GM19240 (cell line): ENCODE measurements around the gene RALGAPA2.

Experiments
- DNase-seq: peaks from one replicate; pipeline ENCODE4 v3.0.0; 2011; ENCODE audit warnings: low spot score; ENCODE audit not compliant: insufficient read length

The RALGAPA2 gene

DNA sequence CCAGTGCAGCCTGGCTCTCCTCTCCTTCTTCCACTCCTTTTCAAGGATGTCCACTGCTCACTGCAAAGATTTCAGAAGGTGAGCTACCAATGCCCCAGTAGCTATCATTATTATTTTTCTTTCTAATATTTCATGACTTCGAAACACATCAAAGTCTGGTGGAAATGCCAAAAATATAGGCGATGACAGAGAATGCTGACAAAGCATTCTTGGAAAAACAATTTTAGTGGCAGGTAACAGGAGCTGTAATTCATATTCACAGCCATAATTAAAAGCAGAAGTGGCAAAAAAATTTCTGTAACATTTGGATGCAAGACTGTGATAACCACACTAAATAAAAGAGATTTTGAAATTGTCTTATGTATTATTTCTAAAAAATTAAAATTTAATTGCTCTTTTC is 133.6 kb downstream of the RALGAPA2 start:
- no peak for DNase-seq

DNA sequence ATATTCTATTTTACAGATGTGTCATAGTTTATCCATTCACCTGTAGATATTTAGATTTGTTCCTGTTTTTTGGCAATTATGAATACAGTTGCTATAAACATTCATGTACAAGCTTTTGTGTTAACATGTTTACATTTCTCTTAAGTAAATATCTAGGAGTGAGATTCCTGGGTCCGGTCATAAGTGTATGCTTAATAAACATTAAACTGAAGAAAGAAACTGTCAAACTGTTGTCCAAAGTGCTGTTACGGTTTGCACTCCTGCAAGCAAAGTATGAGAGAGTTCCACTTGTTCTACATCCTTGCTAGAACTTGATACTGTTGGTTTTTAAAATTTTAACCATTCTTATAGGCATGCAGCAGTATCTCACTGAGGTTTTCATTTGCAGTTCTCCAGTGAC is 138.6 kb downstream of the RALGAPA2 start:
- no peak for DNase-seq

DNA sequence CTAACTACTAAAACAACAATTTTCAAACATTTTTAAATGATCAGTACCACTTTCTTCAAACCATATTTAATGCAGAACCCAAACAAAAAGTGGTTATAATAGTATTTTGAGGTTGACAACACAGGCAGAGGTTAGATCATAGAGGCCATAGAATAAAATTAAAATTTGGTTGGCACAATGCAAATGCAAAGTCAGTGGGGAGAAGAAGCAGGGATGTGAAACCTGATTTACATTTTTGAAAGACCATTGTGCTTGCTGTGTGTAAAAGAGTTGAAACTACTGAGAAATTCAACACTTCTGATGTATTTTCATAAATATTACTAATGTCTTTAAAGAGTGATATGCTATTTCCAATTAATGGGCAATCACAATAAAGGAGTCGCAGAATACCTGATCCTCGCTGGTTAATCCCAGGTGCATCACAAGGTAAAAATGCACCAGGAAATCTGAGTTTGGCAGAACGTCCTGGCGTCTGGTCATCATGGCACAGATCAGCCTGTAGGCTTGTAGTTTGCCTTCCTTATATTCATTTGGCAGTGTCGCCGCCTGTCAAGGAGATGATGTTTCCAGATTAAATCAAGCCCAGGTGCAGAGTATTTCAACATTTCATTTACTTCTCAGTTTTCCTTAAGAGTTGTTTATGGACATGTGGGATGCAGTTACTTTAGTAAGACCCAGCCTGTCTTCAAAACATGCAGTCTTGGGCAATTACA is 141.2 kb downstream of the RALGAPA2 start:
- no peak for DNase-seq

DNA sequence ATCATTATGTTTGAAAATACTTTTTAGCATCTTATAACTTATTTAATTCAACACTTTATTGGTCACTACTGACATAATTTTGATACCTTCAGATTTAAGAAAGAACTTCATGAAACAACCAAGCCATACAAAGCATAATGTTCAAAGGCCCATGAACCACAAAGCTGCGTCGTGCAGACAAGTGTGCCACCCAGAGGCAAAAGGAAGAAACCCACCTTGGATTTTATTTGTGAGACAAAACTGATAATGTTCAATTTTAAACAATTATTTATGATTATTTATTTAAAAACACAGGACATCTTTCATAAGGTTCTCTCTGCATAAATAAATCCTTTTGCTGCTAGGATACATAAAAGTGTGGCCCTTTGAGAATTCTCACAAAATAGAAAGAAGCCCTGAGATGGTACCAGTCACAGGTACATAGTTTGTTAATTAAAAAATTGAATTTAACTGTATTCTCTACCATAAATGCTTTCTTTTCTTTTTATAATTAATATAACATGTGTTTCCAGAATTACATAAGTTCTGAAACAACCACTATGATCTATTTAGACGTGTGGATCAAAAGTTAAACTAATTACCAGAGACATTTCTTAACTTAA is 143.7 kb downstream of the RALGAPA2 start:
- no peak for DNase-seq

DNA sequence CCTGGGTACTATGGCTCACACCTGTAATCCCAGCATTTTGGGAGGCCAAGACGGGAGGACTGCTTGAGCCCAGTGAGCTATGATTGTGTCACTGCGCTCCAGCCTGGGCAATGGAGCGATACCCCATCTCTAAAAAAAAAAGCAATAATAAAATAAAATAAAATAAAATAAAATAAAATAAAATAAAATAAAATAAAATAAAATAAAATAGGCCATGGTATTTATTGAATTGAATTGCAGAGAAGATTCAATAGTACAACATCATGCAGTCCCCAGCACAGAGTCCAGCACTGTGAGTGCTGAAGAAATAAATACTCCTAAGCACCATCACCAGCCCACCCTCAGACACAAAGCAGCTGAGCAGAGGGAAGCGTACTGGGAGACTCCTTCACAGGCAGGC is 144.7 kb downstream of the RALGAPA2 start:
- no peak for DNase-seq

DNA sequence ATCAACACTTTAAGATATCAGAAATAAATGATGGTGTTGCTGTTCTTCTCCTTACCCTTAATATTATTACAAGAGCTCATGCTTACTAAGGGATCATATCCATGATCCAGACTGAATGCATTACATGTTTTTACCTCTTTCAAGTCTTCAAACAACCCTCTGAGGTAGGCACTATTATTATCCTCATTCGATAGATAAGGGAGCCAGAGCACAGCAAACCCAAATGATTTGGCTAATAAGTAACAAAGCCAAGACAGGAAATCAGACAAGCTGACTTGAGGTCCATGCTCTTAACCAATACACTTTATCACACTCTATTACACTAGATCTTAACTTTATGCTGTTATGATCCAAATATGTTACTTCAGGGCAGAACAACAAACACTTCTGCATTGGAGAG is 145.9 kb downstream of the RALGAPA2 start:
- DNase-seq, result no peak

DNA sequence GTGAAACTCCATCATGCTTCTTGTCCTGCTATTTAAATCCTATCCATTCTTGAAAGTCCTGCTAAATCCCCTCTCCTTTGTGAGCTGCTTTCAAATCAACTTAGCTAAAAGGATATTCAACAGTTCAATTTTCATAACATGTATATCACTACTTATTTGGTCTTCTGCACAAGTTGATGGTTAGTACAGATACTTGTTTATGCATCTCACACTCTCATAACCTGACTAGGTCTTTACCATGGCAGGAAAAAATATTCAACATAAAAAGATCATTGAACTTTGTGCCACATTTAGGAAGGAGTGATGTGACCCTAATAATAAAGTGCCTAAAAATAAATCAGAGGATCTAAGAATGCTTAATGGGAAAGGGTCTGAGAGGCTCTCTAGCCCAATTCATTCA is 148.2 kb downstream of the RALGAPA2 start:
- DNase-seq, result no peak

DNA sequence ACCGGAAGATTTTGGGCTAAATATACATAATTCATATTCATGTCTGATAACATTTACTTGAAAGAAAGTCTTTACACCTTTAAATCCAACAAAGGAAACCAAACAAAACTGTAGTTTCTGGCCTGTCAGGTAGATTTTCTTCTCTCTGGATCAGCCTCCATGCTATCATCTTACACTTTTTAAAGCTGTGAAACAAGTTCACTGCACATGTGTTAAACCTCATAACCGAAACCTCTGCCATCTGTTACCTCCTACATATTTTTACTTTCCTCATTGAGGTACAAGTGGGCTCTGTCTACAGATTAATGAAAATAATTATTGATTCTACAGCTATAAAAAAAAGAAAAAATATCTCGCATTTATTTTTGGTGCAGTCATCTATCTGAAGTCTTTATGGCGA is 149.9 kb downstream of the RALGAPA2 start:
- no peak for DNase-seq

DNA sequence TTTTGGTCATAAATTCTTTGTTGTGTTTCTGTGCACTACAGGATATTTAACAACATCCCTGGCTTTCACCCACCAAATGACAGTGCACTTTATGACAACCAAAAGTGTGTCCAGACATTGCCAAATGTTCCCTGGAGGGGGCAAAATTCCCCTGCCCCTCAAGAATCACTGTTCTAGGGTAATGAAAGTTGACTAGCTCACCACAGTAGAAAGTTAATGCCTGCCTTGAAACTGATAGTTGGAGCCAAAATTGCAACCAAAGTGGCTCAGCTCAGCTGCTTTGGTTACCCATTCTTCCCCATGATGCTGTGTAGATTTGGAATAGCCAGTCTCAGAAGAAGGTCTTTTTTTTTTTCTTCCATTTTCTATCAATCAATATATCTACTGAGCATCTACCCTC is 150.6 kb downstream of the RALGAPA2 start:
- no peak for DNase-seq

DNA sequence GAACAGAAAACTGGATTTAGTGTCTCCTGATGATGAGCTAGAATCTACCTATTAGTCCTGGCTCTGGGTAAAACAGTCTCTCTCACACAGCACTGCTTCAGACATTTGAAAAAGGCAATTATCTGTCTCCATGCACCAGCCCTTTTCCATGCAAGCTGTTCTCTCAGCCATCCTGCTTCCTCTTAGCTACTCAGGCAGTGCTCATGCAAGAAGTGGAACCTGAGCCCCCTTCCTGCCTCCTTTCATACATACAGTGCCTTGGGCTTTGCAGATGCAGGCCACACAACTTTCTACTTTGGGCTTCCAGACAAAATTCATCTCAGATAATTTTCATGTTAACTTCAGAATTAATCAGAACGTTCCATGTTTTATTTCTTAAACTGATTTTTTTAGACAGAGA is 151.3 kb downstream of the RALGAPA2 start:
- no peak for DNase-seq

DNA sequence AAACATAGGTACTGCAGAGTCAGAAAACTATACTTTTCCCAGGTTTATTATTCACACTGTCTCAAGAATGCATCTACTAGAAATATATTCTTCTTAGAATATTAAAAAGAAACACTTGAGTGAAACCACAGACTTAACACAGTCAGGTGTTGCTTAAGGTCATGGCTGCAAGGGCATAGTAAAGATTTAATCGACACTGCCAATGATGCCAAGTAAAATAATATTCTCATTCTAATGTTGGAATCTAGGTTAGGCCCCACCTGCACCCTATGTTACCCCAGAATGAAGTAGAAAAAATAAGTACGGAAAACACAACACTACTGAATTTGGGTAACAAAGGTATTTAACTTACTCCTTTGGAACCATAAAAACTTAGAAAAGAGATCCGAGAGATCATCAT is 155.0 kb downstream of the RALGAPA2 start:
- no peak for DNase-seq

DNA sequence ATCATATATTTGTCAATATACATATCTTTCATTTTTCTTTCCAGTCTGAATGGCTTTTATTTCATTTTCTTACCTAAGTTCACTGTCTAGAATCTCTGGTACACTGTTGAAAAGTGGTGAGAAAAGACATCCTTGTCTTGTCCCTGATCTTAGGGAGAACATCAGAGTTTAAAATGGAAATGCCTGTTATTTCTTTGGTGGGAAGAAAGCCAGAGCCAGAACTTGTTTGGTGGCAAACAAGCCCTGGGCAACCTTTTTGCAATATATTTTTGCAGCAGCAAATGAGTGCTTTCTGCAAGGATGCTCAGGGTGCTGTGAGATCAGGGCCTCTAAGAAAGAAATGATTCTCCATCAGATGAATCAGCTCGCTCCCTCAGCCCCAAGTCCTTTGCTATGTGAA is 156.6 kb downstream of the RALGAPA2 start:
- no peak for DNase-seq

DNA sequence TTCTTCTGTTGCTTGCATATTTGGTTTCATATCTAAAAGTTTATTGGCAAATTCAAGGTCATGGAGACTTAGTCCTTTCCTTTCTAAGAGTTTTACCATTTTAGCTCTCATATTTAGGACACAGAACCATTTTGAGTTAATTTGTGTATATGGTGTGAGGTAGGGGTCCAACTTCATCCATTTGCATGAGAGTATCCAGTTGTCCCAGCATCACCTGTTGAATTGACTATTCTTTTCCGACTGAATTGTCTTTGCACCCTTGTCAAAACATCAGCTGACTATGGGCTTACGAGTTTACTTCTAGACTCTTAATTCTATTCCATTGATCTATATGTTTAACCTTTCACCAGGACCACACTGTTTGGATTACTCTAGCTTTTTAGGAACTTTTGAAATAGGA is 157.5 kb downstream of the RALGAPA2 start:
- no peak for DNase-seq

DNA sequence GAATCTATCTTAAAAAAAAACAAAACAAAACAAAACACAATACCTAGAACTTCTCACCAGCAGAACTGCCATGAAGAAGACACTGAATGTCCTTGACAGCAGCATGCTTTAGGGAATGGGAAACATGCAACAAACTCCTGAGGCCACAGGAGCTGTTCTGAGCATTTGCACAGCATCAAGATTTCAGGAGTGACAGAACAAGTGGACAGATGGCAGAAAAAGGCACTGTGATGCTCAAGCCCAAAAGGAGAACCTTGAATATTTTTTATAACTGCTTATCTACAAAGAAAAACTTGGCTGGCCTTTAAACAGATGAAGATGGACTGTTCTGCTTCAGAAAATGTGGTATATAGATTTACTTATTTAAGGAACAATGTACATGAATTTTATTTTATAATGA is 158.9 kb downstream of the RALGAPA2 start:
- no peak for DNase-seq

DNA sequence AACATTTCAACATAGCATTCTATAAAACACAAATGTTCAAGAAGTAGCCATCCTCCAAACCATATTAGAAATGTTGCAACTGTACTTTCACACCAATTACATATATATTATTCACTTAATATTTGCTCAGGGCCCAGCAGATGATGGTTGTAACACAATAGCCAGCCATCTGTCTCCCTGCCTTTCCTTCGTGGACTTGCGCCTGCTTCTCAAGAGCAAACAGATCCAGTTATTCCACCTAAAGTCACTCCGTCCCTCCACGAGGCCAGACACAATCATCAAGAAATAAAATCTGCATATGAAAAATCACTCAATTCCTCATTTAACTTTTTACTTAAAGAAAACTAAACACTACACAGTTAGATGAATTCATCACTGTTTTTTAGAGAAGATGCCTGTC is 160.4 kb downstream of the RALGAPA2 start:
- DNase-seq, result no peak

DNA sequence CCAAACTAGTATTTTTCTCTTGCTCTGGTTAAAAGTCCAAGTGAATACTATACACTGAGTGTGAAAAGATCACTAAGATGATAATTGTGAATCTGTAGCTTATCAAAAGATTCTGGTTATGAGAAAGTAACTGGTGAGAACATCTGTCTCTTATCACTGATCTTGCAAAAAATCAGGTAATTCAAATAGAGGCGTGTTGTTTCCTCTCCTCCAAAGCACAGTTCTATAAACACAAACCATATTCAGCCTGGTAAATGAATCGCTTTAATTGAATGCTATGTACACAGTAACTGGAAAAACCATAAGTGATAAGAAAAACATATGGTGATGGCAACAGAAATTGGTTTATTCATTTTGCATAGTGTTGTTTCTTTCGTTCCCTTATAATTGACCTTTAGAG is 161.0 kb downstream of the RALGAPA2 start:
- no peak for DNase-seq

DNA sequence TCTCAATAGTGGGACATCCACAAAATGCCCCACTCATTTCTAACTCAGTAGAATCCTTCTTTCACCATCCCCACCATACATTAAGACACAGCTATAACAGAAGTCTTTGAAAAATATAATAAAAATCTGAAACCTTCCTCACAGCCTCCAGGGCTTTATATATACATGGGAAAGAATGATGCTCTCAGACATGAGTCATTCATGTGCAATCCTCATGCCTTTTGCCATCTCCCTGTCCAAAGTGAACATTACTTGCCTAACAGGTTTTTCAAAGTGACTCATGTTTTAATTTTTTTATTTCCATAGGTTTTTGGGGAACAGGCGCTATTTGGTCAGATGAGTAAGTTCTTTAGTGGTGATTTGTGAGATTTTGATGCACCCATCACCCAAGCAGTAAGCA is 162.7 kb downstream of the RALGAPA2 start:
- DNase-seq, result no peak

DNA sequence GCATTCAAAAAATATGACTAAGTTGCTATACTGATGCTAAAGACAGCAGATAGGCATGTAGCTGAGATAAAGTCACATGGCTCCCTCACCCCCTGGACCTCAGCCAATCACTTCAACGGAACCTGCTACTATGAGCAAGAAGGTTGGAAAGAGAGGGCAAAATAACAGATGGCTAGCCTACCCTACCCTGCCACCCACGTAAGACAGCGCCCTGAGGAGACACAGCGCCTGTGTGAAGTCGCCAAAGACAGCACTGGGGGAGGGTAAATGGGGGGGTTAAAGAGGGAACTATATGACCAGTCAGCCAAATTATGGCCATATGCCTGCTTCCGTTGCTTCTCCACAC is 163.2 kb downstream of the RALGAPA2 start:
- DNase-seq, result no peak

DNA sequence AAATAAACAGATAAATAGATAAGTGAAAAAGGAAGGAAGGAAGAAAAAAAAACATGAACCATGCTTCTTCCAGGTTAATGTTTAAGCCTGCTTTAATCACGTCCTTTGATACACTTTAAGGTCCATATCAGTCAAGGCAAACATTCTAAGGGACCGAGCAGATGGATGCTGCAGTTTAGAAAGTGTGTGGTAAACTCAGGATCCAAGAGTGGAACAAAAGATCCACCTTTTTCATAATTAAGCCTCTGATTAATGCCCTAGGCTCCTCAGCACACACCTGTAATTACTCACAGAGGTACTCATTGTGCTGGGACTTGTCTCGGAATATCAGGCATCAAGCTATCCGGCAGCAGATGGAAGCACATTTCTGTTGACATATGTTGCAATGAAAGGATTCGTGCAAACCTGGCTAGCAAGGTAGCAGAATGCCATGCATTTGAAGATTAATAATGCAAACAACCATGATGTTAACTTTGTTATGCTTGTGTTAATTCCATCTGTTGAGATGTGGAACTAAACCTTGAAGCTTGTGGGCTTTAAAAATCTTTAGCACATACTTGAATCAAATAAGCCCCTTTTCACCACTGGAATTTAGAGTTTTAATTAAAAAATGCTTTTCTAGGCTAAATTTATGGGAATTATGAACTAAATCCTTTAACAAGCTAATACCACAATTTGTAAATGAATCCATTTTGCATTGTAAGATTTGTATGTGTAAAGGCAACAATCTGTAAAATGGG is 163.7 kb downstream of the RALGAPA2 start:
- no peak for DNase-seq

DNA sequence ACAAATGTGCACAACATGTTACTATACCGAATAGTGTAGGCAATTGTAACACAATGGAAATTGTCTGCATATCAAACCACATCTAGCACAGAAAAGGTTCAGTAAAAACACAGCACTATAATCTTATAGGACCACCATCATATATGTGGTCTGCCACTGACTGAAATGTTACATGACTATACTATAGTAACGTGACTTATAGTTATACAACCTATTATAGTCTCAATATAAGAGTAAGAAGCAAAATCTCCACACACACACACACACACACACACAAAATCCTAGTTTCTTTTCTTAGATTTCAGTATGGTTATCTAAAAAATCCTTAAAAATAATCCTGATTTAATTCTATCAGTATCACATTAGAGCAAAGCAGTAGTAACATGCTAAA is 164.6 kb downstream of the RALGAPA2 start:
- no peak for DNase-seq

DNA sequence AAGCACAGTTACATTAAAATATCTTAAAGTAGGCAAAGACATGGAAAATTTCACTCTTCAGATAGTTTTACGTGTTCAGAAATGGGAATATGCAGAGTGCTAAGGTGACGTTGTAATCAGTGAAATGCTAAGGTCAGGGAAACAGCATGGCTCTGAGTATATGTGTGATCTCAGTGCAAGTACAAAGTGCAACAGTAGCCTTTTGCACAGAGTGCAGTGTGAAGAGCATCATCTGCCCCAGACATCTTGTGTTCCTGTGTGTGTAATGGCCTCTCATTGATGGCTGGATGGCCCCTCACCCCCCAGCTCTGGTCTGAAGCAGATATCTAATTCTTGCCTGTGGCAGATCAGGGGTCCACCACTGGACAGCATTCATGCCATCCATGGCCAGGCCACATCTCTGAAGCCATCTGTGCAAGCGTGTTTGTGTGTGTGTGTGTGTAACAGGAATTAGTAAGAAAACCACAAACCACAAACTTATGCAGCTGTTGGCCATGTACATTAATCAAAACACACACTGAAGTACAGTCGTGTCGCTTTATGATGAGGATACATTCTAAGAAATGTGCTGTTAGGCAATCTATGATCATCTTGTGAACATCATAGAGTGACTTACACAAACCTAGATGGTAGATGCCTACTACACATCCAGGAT is 165.1 kb downstream of the RALGAPA2 start:
- no peak for DNase-seq

DNA sequence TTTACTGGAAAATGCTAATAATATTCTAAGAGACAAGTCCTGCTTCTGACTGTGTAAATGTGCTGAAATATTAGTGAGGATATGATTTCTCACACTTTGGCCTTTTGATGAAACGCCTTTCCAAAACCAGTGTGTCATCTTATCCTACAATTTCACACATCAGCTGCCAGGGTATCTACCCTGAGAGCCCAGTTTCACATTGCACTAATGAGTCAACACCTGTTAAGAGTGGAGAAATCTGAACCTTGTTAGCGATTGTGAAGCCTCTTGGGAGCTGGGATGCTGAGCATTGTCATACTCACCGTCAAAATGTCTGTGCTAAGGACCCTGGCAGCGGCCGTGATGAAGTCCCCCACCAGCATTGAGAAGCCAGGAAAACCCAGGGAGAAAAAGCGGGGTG is 166.0 kb downstream of the RALGAPA2 start:
- DNase-seq, result no peak
